ENCODE measurements around the gene TIRAP. TPM values are rescaled to one million over a fixed set of nuclear protein-coding genes. Genes with fewer than 3 reads are reported as not detected.
A peak's percentile ranks its signal among the peaks of the same experiment; 100 is the strongest.

TIRAP gene
- total and polyA plus RNA-seq, 2 donors (not counting 1 experiment from before 2014, with no cell fraction given) = 4.8 to 5.4 TPM

DNA sequence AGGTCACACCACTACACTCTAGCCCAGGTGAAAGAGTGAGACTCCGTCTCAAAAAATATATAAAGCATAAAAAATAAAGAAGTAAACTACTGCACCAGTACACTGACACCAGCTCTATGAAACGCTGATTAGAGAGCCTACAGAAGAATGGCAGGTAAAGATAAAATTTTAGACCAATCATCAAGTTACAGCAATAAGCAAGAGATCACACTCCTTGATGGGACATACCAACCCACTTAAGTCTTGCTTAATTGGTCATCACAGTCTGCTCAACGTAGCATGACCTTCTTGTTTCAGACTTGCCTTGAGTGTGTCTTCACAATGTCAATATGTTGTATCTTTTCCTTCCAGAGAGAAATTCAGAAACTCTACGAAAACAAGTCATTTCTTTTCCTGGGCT is 26.7 kb upstream of the TIRAP start:
- Histone ChIP-seq H3K79me2 (ENCODE audit: control insufficient read depth, insufficient read depth, low read length) (no peaks in the 10 kb centered on the region), H4K20me1 (ENCODE audit: control insufficient read depth, extremely low read depth, insufficient read depth, low read length) (no peaks in the 10 kb centered on the region), H3K27ac (ENCODE audit: insufficient read depth, low read length) (no peak overlapping the region), H3K4me3 (replicated peaks in 1 of 4; ENCODE audit: control extremely low read depth in 1 of 4, insufficient read depth in 1 of 4, low read depth in 3 of 4, low read length in 4 of 4) (no peak overlapping the region), H3K4me1 (ENCODE audit: control insufficient read depth, extremely low read depth, insufficient read depth, low read length) (peaks cover 3% of the 10 kb centered on the region), H3K9me3 (ENCODE audit: control insufficient read depth, insufficient read depth, low read depth, low read length) (no peaks in the 10 kb centered on the region), H3K9ac (ENCODE audit: insufficient read depth, low read length) (no peak overlapping the region), H3K36me3 (ENCODE audit: control insufficient read depth, insufficient read depth, low read length) (peaks cover 12% of the 10 kb centered on the region), H3K27me3 (ENCODE audit: control insufficient read depth, insufficient read depth, low read length) (no peaks in the 10 kb centered on the region), H3K4me2 (ENCODE audit: extremely low read depth, insufficient read depth, low read length) (no peak overlapping the region), H2AFZ (ENCODE audit: low read length) (no peak overlapping the region)
- no peak for TF ChIP-seq EZH2 (IDR thresholded peaks at IDR 0.05; ENCODE audit: low read length, missing control alignments)
- TF ChIP-seq, protein P1, sequence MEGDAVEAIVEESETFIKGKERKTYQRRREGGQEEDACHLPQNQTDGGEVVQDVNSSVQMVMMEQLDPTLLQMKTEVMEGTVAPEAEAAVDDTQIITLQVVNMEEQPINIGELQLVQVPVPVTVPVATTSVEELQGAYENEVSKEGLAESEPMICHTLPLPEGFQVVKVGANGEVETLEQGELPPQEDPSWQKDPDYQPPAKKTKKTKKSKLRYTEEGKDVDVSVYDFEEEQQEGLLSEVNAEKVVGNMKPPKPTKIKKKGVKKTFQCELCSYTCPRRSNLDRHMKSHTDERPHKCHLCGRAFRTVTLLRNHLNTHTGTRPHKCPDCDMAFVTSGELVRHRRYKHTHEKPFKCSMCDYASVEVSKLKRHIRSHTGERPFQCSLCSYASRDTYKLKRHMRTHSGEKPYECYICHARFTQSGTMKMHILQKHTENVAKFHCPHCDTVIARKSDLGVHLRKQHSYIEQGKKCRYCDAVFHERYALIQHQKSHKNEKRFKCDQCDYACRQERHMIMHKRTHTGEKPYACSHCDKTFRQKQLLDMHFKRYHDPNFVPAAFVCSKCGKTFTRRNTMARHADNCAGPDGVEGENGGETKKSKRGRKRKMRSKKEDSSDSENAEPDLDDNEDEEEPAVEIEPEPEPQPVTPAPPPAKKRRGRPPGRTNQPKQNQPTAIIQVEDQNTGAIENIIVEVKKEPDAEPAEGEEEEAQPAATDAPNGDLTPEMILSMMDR (conservative IDR thresholded peaks at IDR 0.05 in 1 of 2, IDR thresholded peaks at IDR 0.05 in 1 of 2; ENCODE audit: low read depth in 1 of 2, low read length in 2 of 2) = no peak
- no peak for DNase-seq (ENCODE audit: low read depth in 2 of 2)

GRCh38 chr11:126257144-126257543 is 25.7 kb upstream of the TIRAP start:
- DNase-seq (ENCODE audit: low read depth in 2 of 2) = no peak
- Histone ChIP-seq H2AFZ (ENCODE audit: low read length) (no peak overlapping the region), H3K27me3 (ENCODE audit: control insufficient read depth, insufficient read depth, low read length) (no peaks in the 10 kb centered on the region), H4K20me1 (ENCODE audit: control insufficient read depth, extremely low read depth, insufficient read depth, low read length) (no peaks in the 10 kb centered on the region), H3K79me2 (ENCODE audit: control insufficient read depth, insufficient read depth, low read length) (no peaks in the 10 kb centered on the region), H3K9ac (ENCODE audit: insufficient read depth, low read length) (no peak overlapping the region), H3K9me3 (ENCODE audit: control insufficient read depth, insufficient read depth, low read depth, low read length) (no peaks in the 10 kb centered on the region), H3K4me1 (ENCODE audit: control insufficient read depth, extremely low read depth, insufficient read depth, low read length) (peaks cover 3% of the 10 kb centered on the region), H3K36me3 (ENCODE audit: control insufficient read depth, insufficient read depth, low read length) (peaks cover 14% of the 10 kb centered on the region), H3K4me3 (replicated peaks in 1 of 4; ENCODE audit: control extremely low read depth in 1 of 4, insufficient read depth in 1 of 4, low read depth in 3 of 4, low read length in 4 of 4) (no peak overlapping the region), H3K27ac (ENCODE audit: insufficient read depth, low read length) (no peak overlapping the region), H3K4me2 (ENCODE audit: extremely low read depth, insufficient read depth, low read length) (no peak overlapping the region)
- no peak for TF ChIP-seq EZH2 (IDR thresholded peaks at IDR 0.05; ENCODE audit: low read length, missing control alignments)
- TF ChIP-seq, protein P1 (conservative IDR thresholded peaks at IDR 0.05 in 1 of 2, IDR thresholded peaks at IDR 0.05 in 1 of 2; ENCODE audit: low read depth in 1 of 2, low read length in 2 of 2) = no peak

GRCh38 chr11:126257764-126258163 is 25.1 kb upstream of the TIRAP start:
- H3K9ac ChIP-seq (ENCODE audit: insufficient read depth, low read length) = no peak overlapping the region
- no peaks in the 10 kb centered on the region for H3K27me3 ChIP-seq (ENCODE audit: control insufficient read depth, insufficient read depth, low read length)
- no peak overlapping the region for H3K4me2 ChIP-seq (ENCODE audit: extremely low read depth, insufficient read depth, low read length)
- peaks cover 13% of the 10 kb centered on the region for H3K36me3 ChIP-seq (ENCODE audit: control insufficient read depth, insufficient read depth, low read length)
- TF ChIP-seq EZH2 (IDR thresholded peaks at IDR 0.05; ENCODE audit: low read length, missing control alignments) = no peak
- TF ChIP-seq, protein P1 (conservative IDR thresholded peaks at IDR 0.05 in 1 of 2, IDR thresholded peaks at IDR 0.05 in 1 of 2; ENCODE audit: low read depth in 1 of 2, low read length in 2 of 2) = no peak
- H2AFZ ChIP-seq (ENCODE audit: low read length) = no peak overlapping the region
- H3K79me2 ChIP-seq (ENCODE audit: control insufficient read depth, insufficient read depth, low read length) = no peaks in the 10 kb centered on the region
- no peaks in the 10 kb centered on the region for H3K9me3 ChIP-seq (ENCODE audit: control insufficient read depth, insufficient read depth, low read depth, low read length)
- no peak overlapping the region for H3K27ac ChIP-seq (ENCODE audit: insufficient read depth, low read length)
- no peak overlapping the region for H3K4me3 ChIP-seq (replicated peaks in 1 of 4; ENCODE audit: control extremely low read depth in 1 of 4, insufficient read depth in 1 of 4, low read depth in 3 of 4, low read length in 4 of 4)
- H4K20me1 ChIP-seq (ENCODE audit: control insufficient read depth, extremely low read depth, insufficient read depth, low read length) = no peaks in the 10 kb centered on the region
- DNase-seq (ENCODE audit: low read depth in 2 of 2) = peak; percentile 35 to 78
- peaks cover 3% of the 10 kb centered on the region for H3K4me1 ChIP-seq (ENCODE audit: control insufficient read depth, extremely low read depth, insufficient read depth, low read length)

Measured in fibroblast of lung (primary cell).